OCI-LY1 (cell line): Measurements from ENCODE around the gene NDUFAF3.

ENCODE experiments used
- H2AFZ ChIP-seq: fragments of 200-600 bp; sonication (generic), shearing (Covaris generic); 2 replicates; pipeline ENCODE4 v1.6.0; 2014; ENCODE audit warnings: antibody characterized with exemption, mild to moderate bottlenecking, low read length
- H3F3A ChIP-seq: fragments of 200-600 bp; sonication (generic), shearing (Covaris generic); 2 replicates; pipeline ENCODE4 v1.6.0; 2014; ENCODE audit warnings: mild to moderate bottlenecking, antibody characterized with exemption, low read length, moderate library complexity; ENCODE audit not compliant: insufficient read depth
- H3K27ac ChIP-seq: fragments of 200-600 bp; sonication (generic); 2 replicates; pipeline ENCODE4 v1.5.1; 2014; ENCODE audit warnings: low read length, mixed run types, mild to moderate bottlenecking, low read depth; ENCODE audit not compliant: poor library complexity, severe bottlenecking
- H3K27me3 ChIP-seq: fragments of 200-600 bp; sonication (generic); 2 replicates; pipeline ENCODE4 v1.6.0; 2014; ENCODE audit warnings: antibody characterized with exemption, mild to moderate bottlenecking, low read length, moderate library complexity; ENCODE audit not compliant: insufficient read depth
- H3K36me3 ChIP-seq: fragments of 200-600 bp; sonication (generic); 2 replicates; pipeline ENCODE4 v1.6.1; 2014; ENCODE audit warnings: mild to moderate bottlenecking, antibody characterized with exemption, low read length, moderate library complexity, mixed read lengths; ENCODE audit not compliant: insufficient read depth
- H3K4me1 ChIP-seq: fragments of 200-600 bp; sonication (generic); 2 replicates; pipeline ENCODE4 v1.5.1; 2014; ENCODE audit warnings: mild to moderate bottlenecking, low read length, moderate library complexity; ENCODE audit not compliant: insufficient read depth, severe bottlenecking
- H3K4me2 ChIP-seq: fragments of 200-600 bp; sonication (generic), shearing (Covaris generic); 2 replicates; pipeline ENCODE4 v1.6.1; 2014; ENCODE audit warnings: low read length
- H3K4me3 ChIP-seq: fragments of 200-600 bp; sonication (generic); 2 replicates; pipeline ENCODE4 v1.5.1; 2014; ENCODE audit warnings: low read length, low read depth, mild to moderate bottlenecking, mixed read lengths; ENCODE audit not compliant: poor library complexity, severe bottlenecking
- H3K79me2 ChIP-seq: fragments of 200-600 bp; shearing (Covaris generic); 2 replicates; pipeline ENCODE4 v1.6.1; 2016; ENCODE audit warnings: mixed run types, low read length, mixed read lengths; ENCODE audit not compliant: insufficient read depth
- H3K9ac ChIP-seq: fragments of 200-600 bp; sonication (generic), shearing (Covaris generic); 2 replicates; pipeline ENCODE4 v1.6.1; 2014; ENCODE audit warnings: mild to moderate bottlenecking, low read length, mixed read lengths
- H3K9me2 ChIP-seq: fragments of 200-600 bp; sonication (generic), shearing (Covaris generic); 2 replicates; pipeline ENCODE4 v1.6.1; 2014; ENCODE audit warnings: low read depth, mild to moderate bottlenecking, low read length, mixed read lengths
- H3K9me3 ChIP-seq: fragments of 200-600 bp; shearing (Covaris generic); 2 replicates; pipeline ENCODE4 v1.6.1; 2014; ENCODE audit warnings: low read length, mixed read lengths
- H4K20me1 ChIP-seq: fragments of 200-600 bp; sonication (generic), shearing (Covaris generic); 2 replicates; pipeline ENCODE4 v1.6.0; 2016; ENCODE audit warnings: mild to moderate bottlenecking, low read length; ENCODE audit not compliant: insufficient read depth
- EZH2 ChIP-seq: fragments of 200-600 bp; sonication (generic), shearing (Covaris generic); IDR thresholded peaks from 2 replicates; pipeline ENCODE4 v1.8.0; 2017; ENCODE audit warnings: borderline replicate concordance, mixed run types, mild to moderate bottlenecking, antibody characterized with exemption, low read length, moderate library complexity, mixed read lengths
- TF ChIP-seq, protein P1 (sequence below): fragments of 200-600 bp; sonication (generic), shearing (Covaris generic); IDR thresholded peaks from 2 replicates; pipeline ENCODE4 v1.5.1; 2017; ENCODE audit warnings: mild to moderate bottlenecking, antibody characterized with exemption, low read length, moderate library complexity, mixed read lengths

Gene NDUFAF3

GRCh38 chr3:48997102-48997635 is 24.8 kb upstream of the NDUFAF3 start:
- Histone ChIP-seq H3K79me2 (no peaks in the 10 kb centered on the region), H3K4me2 (no peak overlapping the region), H3K27ac (no peak overlapping the region), H3K4me3 (no peak overlapping the region), H3K9me3 (no peaks in the 10 kb centered on the region), H3F3A (no peaks in the 10 kb centered on the region), H3K4me1 (peaks cover under 1% of the 10 kb centered on the region), H4K20me1 (no peaks in the 10 kb centered on the region), H3K36me3 (peaks cover 19% of the 10 kb centered on the region; the same call in 1 of the 2 replicates), H3K9me2 (no peaks in the 10 kb centered on the region), H3K27me3 (no peaks in the 10 kb centered on the region), H2AFZ (no peak overlapping the region), H3K9ac (no peak overlapping the region)
- TF ChIP-seq, protein P1, sequence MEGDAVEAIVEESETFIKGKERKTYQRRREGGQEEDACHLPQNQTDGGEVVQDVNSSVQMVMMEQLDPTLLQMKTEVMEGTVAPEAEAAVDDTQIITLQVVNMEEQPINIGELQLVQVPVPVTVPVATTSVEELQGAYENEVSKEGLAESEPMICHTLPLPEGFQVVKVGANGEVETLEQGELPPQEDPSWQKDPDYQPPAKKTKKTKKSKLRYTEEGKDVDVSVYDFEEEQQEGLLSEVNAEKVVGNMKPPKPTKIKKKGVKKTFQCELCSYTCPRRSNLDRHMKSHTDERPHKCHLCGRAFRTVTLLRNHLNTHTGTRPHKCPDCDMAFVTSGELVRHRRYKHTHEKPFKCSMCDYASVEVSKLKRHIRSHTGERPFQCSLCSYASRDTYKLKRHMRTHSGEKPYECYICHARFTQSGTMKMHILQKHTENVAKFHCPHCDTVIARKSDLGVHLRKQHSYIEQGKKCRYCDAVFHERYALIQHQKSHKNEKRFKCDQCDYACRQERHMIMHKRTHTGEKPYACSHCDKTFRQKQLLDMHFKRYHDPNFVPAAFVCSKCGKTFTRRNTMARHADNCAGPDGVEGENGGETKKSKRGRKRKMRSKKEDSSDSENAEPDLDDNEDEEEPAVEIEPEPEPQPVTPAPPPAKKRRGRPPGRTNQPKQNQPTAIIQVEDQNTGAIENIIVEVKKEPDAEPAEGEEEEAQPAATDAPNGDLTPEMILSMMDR: no peak
- no peak for TF ChIP-seq EZH2

DNA sequence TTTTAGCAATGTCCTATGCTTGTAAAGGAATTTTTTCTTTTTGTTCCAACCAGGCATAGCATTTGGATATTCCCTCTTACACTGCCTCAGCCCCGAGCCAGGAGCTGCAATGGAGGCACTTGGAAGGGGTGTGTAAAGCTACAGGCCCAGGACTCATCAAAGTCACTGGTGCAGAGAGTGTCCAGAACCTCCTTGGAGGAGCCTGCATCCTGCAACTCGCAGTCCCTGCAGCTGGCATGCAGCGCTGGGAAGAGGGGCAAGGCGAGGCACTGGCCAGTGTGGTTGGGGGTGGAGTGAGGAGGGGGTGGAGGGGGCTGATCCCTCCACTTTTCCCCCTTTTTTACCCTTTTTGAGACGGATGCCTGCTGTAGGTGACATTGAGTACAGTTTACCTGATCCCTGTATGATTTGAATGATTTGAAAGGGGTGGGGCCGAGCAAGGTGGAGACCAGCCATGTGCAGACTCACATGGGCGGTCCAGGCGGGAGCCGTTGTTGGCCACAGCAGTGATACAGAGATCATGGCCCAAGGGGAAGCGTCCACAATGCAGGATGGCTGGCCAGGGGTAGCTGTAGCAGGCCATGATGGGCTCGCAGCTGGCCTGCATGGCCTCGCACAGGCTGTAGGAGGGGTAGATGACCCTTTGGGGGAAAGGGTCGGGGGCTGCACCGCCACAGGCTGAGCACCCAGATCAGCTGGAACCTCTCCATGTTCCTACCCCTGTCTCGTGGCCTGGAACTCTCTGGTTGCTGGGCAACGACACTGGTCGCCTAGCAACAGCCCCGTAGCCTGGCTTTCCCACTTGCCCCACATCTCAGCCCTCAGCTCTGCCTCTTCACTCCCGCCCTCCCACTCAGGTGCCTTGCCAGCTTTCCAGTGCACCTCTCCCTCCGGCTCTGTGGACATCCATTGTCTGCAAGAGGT is 23.9 kb upstream of the NDUFAF3 start:
- Histone ChIP-seq H3K36me3 (peaks cover 19% of the 10 kb centered on the region; the same call in 1 of the 2 replicates), H3K9me2 (no peaks in the 10 kb centered on the region), H3K4me1 (no peaks in the 10 kb centered on the region), H3K27ac (no peak overlapping the region), H3F3A (no peaks in the 10 kb centered on the region), H3K9me3 (no peaks in the 10 kb centered on the region), H3K27me3 (no peaks in the 10 kb centered on the region), H2AFZ (no peak overlapping the region), H4K20me1 (no peaks in the 10 kb centered on the region), H3K9ac (no peak overlapping the region), H3K79me2 (no peaks in the 10 kb centered on the region), H3K4me2 (no peak overlapping the region), H3K4me3 (no peak overlapping the region)
- TF ChIP-seq, protein P1: no peak
- TF ChIP-seq EZH2: no peak

DNA sequence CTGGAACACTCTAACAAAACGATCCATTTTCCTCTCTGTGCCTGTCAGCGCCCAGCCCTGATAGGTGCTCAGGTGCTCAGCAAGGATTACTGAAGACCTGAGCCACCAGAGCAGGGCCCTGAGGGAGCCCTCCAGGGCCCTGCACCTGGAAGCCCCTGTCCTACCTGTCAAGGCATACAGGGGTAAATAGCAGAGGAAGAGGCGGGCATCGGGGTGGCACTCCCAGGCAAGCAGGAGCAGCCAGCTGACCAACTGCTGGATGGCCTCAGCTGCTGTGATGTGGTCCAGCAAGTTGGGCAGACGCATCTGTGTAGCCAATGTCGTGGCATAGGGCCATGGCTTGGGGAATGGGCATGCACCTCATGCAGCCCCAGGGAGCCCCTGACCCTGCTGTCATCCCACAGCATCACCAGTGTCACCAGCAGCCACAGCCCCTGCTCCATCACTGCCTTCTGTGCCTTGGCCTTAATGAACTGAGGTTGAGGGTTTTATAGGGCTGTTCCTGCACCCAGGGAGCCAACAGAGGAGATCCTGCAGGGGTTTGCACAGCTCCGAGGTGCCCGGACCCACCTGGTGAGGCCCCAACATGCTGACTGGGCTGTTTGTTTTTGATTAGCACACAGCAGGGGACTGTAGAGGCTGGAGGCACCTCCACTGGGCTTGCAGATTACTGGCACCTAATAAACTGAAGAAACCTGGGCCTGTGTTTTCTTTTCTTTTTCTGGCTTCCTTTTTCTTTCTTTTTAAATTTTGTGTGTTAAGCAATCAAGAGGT is 22.6 kb upstream of the NDUFAF3 start:
- Histone ChIP-seq H3K4me2 (no peak overlapping the region), H3K9ac (no peak overlapping the region), H3K9me3 (no peaks in the 10 kb centered on the region)

More for the DNA sequence above, 22.6 kb upstream of the NDUFAF3 start:
- H3K36me3 ChIP-seq: peaks cover 14% of the 10 kb centered on the region; the same call in 1 of the 2 replicates
- H3F3A ChIP-seq: no peaks in the 10 kb centered on the region
- no peaks in the 10 kb centered on the region for H3K27me3 ChIP-seq
- H3K79me2 ChIP-seq: no peaks in the 10 kb centered on the region
- no peaks in the 10 kb centered on the region for H3K9me2 ChIP-seq
- TF ChIP-seq EZH2: no peak
- TF ChIP-seq, protein P1: no peak
- no peaks in the 10 kb centered on the region for H3K4me1 ChIP-seq
- H3K27ac ChIP-seq: no peak overlapping the region
- H2AFZ ChIP-seq: no peak overlapping the region
- no peak overlapping the region for H3K4me3 ChIP-seq
- no peaks in the 10 kb centered on the region for H4K20me1 ChIP-seq
